ENCODE data around the gene COG7.
"Not testable (repeated sequence)": the region's sequence is repeated elsewhere in the genome, so short reads cannot be mapped to it uniquely, and the experiment has no call there.

The COG7 gene

GRCh38 chr16:23485841-23486240 lies 32.9 kb upstream of the COG7 start:
- Mint-ChIP-seq H3K27me3 (ENCODE audit: low read depth) (no peaks in the 10 kb centered on the region), H3K27ac (no peak overlapping the region), H3K9me3 (no peaks in the 10 kb centered on the region), H3K4me1 (ENCODE audit: low read depth) (no peaks in the 10 kb centered on the region), H3K4me3 (no peak overlapping the region), H3K36me3 (ENCODE audit: low read depth) (peaks cover 66% of the 10 kb centered on the region)
- DNase-seq (ENCODE audit: low spot score) = no peak

GRCh38 chr16:23485257-23485614 lies 32.2 kb upstream of the COG7 start:
- H3K4me1 Mint-ChIP-seq (ENCODE audit: low read depth) = no peaks in the 10 kb centered on the region
- peaks cover 65% of the 10 kb centered on the region for H3K36me3 Mint-ChIP-seq (ENCODE audit: low read depth)
- H3K27ac Mint-ChIP-seq = no peak overlapping the region

GRCh38 chr16:23484510-23485256 lies 31.7 kb upstream of the COG7 start:
- H3K4me3 Mint-ChIP-seq = no peak overlapping the region
- H3K36me3 Mint-ChIP-seq (ENCODE audit: low read depth) = peaks cover 65% of the 10 kb centered on the region
- DNase-seq (ENCODE audit: low spot score) = no peak
- no peaks in the 10 kb centered on the region for H3K4me1 Mint-ChIP-seq (ENCODE audit: low read depth)
- no peak overlapping the region for H3K27ac Mint-ChIP-seq
- no peaks in the 10 kb centered on the region for H3K9me3 Mint-ChIP-seq
- no peaks in the 10 kb centered on the region for H3K27me3 Mint-ChIP-seq (ENCODE audit: low read depth)

More at GRCh38 chr16:23485257-23485614, 32.2 kb upstream of the COG7 start:
- no peak for DNase-seq (ENCODE audit: low spot score)
- Mint-ChIP-seq H3K27me3 (ENCODE audit: low read depth) (no peaks in the 10 kb centered on the region), H3K4me3 (no peak overlapping the region), H3K9me3 (no peaks in the 10 kb centered on the region)

GRCh38 chr16:23483492-23483891 lies 30.5 kb upstream of the COG7 start:
- H3K27me3 Mint-ChIP-seq (ENCODE audit: low read depth); H3K4me3 Mint-ChIP-seq; H3K4me1 Mint-ChIP-seq (ENCODE audit: low read depth); H3K9me3 Mint-ChIP-seq; DNase-seq (ENCODE audit: low spot score): not testable (repeated sequence)
- peaks cover 67% of the 10 kb centered on the region for H3K36me3 Mint-ChIP-seq (ENCODE audit: low read depth)
- peak overlapping the region; percentile 20 for H3K27ac Mint-ChIP-seq

- no peak for DNase-seq (ENCODE audit: low spot score)
These were observed 29.8 kb upstream of the COG7 start for GRCh38 chr16:23482778-23483177.

GRCh38 chr16:23480257-23480656 lies 27.3 kb upstream of the COG7 start:
- Mint-ChIP-seq H3K4me3 (no peak overlapping the region), H3K36me3 (ENCODE audit: low read depth) (peaks cover 60% of the 10 kb centered on the region), H3K4me1 (ENCODE audit: low read depth) (no peaks in the 10 kb centered on the region), H3K27me3 (ENCODE audit: low read depth) (no peaks in the 10 kb centered on the region), H3K27ac (no peak overlapping the region), H3K9me3 (no peaks in the 10 kb centered on the region)
- DNase-seq (ENCODE audit: low spot score) = no peak

More at GRCh38 chr16:23482778-23483177, 29.8 kb upstream of the COG7 start:
- H3K27me3 Mint-ChIP-seq (ENCODE audit: low read depth) = no peaks in the 10 kb centered on the region
- peaks cover 65% of the 10 kb centered on the region for H3K36me3 Mint-ChIP-seq (ENCODE audit: low read depth)
- H3K4me1 Mint-ChIP-seq (ENCODE audit: low read depth) = no peaks in the 10 kb centered on the region
- H3K9me3 Mint-ChIP-seq = no peaks in the 10 kb centered on the region
- H3K27ac Mint-ChIP-seq = peak overlapping the region; percentile 21
- H3K4me3 Mint-ChIP-seq = no peak overlapping the region

GRCh38 chr16:23479138-23479537 lies 26.1 kb upstream of the COG7 start:
- Mint-ChIP-seq H3K36me3 (ENCODE audit: low read depth) (peaks cover 56% of the 10 kb centered on the region), H3K4me1 (ENCODE audit: low read depth) (no peaks in the 10 kb centered on the region), H3K27me3 (ENCODE audit: low read depth) (no peaks in the 10 kb centered on the region), H3K27ac (no peak overlapping the region), H3K9me3 (no peaks in the 10 kb centered on the region), H3K4me3 (no peak overlapping the region)
- DNase-seq (ENCODE audit: low spot score) = no peak

GRCh38 chr16:23478566-23478965 lies 25.6 kb upstream of the COG7 start:
- H3K27ac Mint-ChIP-seq = no peak overlapping the region
- DNase-seq (ENCODE audit: low spot score) = no peak
- no peaks in the 10 kb centered on the region for H3K27me3 Mint-ChIP-seq (ENCODE audit: low read depth)
- no peaks in the 10 kb centered on the region for H3K9me3 Mint-ChIP-seq
- H3K4me3 Mint-ChIP-seq = no peak overlapping the region
- peaks cover 60% of the 10 kb centered on the region for H3K36me3 Mint-ChIP-seq (ENCODE audit: low read depth)
- no peaks in the 10 kb centered on the region for H3K4me1 Mint-ChIP-seq (ENCODE audit: low read depth)

GRCh38 chr16:23476289-23476688 lies 23.3 kb upstream of the COG7 start:
- Mint-ChIP-seq H3K36me3 (ENCODE audit: low read depth) (peaks cover 52% of the 10 kb centered on the region), H3K4me1 (ENCODE audit: low read depth) (no peaks in the 10 kb centered on the region), H3K27me3 (ENCODE audit: low read depth) (no peaks in the 10 kb centered on the region), H3K9me3 (no peaks in the 10 kb centered on the region), H3K27ac (no peak overlapping the region), H3K4me3 (no peak overlapping the region)
- no peak for DNase-seq (ENCODE audit: low spot score)

GRCh38 chr16:23469814-23470213 lies 16.8 kb upstream of the COG7 start:
- H3K4me1 Mint-ChIP-seq (ENCODE audit: low read depth) = no peaks in the 10 kb centered on the region
- no peaks in the 10 kb centered on the region for H3K27me3 Mint-ChIP-seq (ENCODE audit: low read depth)
- no peaks in the 10 kb centered on the region for H3K9me3 Mint-ChIP-seq
- no peak for DNase-seq (ENCODE audit: low spot score)
- no peak overlapping the region for H3K4me3 Mint-ChIP-seq
- H3K27ac Mint-ChIP-seq = no peak overlapping the region
- H3K36me3 Mint-ChIP-seq (ENCODE audit: low read depth) = peaks cover 48% of the 10 kb centered on the region

- H3K4me1 Mint-ChIP-seq (ENCODE audit: low read depth) = no peaks in the 10 kb centered on the region
- no peak for DNase-seq (ENCODE audit: low spot score)
- no peaks in the 10 kb centered on the region for H3K9me3 Mint-ChIP-seq
- H3K36me3 Mint-ChIP-seq (ENCODE audit: low read depth) = peaks cover 40% of the 10 kb centered on the region
- H3K27me3 Mint-ChIP-seq (ENCODE audit: low read depth) = no peaks in the 10 kb centered on the region
- H3K4me3 Mint-ChIP-seq = no peak overlapping the region
- no peak overlapping the region for H3K27ac Mint-ChIP-seq
These were observed 13.3 kb upstream of the COG7 start for GRCh38 chr16:23466162-23466885.

- H3K4me3 Mint-ChIP-seq = no peak overlapping the region
- no peaks in the 10 kb centered on the region for H3K27me3 Mint-ChIP-seq (ENCODE audit: low read depth)
- no peaks in the 10 kb centered on the region for H3K4me1 Mint-ChIP-seq (ENCODE audit: low read depth)
- no peaks in the 10 kb centered on the region for H3K9me3 Mint-ChIP-seq
- DNase-seq (ENCODE audit: low spot score) = no peak
- no peak overlapping the region for H3K27ac Mint-ChIP-seq
- H3K36me3 Mint-ChIP-seq (ENCODE audit: low read depth) = peaks cover 36% of the 10 kb centered on the region
These were observed 12.2 kb upstream of the COG7 start for GRCh38 chr16:23465179-23465578.

- H3K4me1 Mint-ChIP-seq (ENCODE audit: low read depth) = no peaks in the 10 kb centered on the region
- no peak for DNase-seq (ENCODE audit: low spot score)
- peaks cover 29% of the 10 kb centered on the region for H3K36me3 Mint-ChIP-seq (ENCODE audit: low read depth)
- no peaks in the 10 kb centered on the region for H3K9me3 Mint-ChIP-seq
- no peak overlapping the region for H3K27ac Mint-ChIP-seq
- no peaks in the 10 kb centered on the region for H3K27me3 Mint-ChIP-seq (ENCODE audit: low read depth)
- H3K4me3 Mint-ChIP-seq = no peak overlapping the region
These were observed 11.2 kb upstream of the COG7 start for GRCh38 chr16:23464196-23464595.

- not testable (repeated sequence) for H3K27me3 Mint-ChIP-seq (ENCODE audit: low read depth); DNase-seq (ENCODE audit: low spot score); H3K27ac Mint-ChIP-seq
These were observed 10.0 kb upstream of the COG7 start for GRCh38 chr16:23462994-23463393.

More at GRCh38 chr16:23462994-23463393, 10.0 kb upstream of the COG7 start:
- not testable (repeated sequence) for H3K4me1 Mint-ChIP-seq (ENCODE audit: low read depth); H3K9me3 Mint-ChIP-seq; H3K4me3 Mint-ChIP-seq
- H3K36me3 Mint-ChIP-seq (ENCODE audit: low read depth) = peaks cover 22% of the 10 kb centered on the region
